GM12878 (cell line): ENCODE measurements around the gene GOLGA2. TPM values are rescaled to one million over a fixed set of nuclear protein-coding genes. Genes with fewer than 3 reads are reported as not detected.

Experiments used
- CEBPB ChIP-seq, 2 experiments: fragments of 150-350 bp in 1 of 2; IDR thresholded peaks; 2 replicates each; pipeline ENCODE4 v1.6.1; 2012 to 2014; ENCODE audit warnings: low read depth in 2 of 2, low read length in 2 of 2, borderline replicate concordance in 1 of 2, inconsistent platforms in 1 of 2
- KAT2A ChIP-seq: conservative IDR thresholded peaks from 2 replicates; pipeline ENCODE4 v1.6.1; 2011; ENCODE audit warnings: low read depth, low read length; ENCODE audit not compliant: control insufficient read depth
- KDM1A ChIP-seq: fragments of 200-600 bp; sonication (generic); IDR thresholded peaks from 2 replicates; pipeline ENCODE4 v1.6.1; 2016; ENCODE audit warnings: borderline replicate concordance
- MTA2 ChIP-seq: fragments of 450-650 bp; IDR thresholded peaks from 2 replicates; pipeline ENCODE4 v1.6.1; 2016; ENCODE audit warnings: low read depth, mild to moderate bottlenecking, moderate library complexity
- MTA3 ChIP-seq: IDR thresholded peaks from 2 replicates; pipeline ENCODE4 v1.6.1; 2012; ENCODE audit warnings: low read length, inconsistent platforms, borderline replicate concordance
- MXI1 ChIP-seq: fragments of 150-350 bp; IDR thresholded peaks from 2 replicates; pipeline ENCODE4 v1.6.1; 2011; ENCODE audit warnings: low read depth, mild to moderate bottlenecking, inconsistent platforms, low read length, improper control_type of control experiment
- MYB ChIP-seq: fragments of 150-350 bp; IDR thresholded peaks from 2 replicates; pipeline ENCODE4 v1.6.1; 2014; ENCODE audit warnings: mild to moderate bottlenecking, low read depth, low read length, borderline replicate concordance
- NFYB ChIP-seq: IDR thresholded peaks from 2 replicates; pipeline ENCODE4 v1.6.1; 2011; ENCODE audit warnings: low read depth, mild to moderate bottlenecking, low read length, improper control_type of control experiment, moderate library complexity; ENCODE audit not compliant: insufficient read depth
- NRF1 ChIP-seq: conservative IDR thresholded peaks from 2 replicates; pipeline ENCODE4 v1.6.1; 2011; ENCODE audit warnings: mild to moderate bottlenecking, low read depth, low read length, improper control_type of control experiment
- PML ChIP-seq: IDR thresholded peaks from 2 replicates; pipeline ENCODE4 v1.6.1; 2012; ENCODE audit warnings: low read length, inconsistent platforms
- POLR2AphosphoS2 ChIP-seq: IDR thresholded peaks from 2 replicates; pipeline ENCODE4 v1.6.1; 2011; ENCODE audit warnings: low read depth, mild to moderate bottlenecking, low read length, improper control_type of control experiment, moderate library complexity
- POLR2AphosphoS5 ChIP-seq: IDR thresholded peaks from 2 replicates; pipeline ENCODE4 v1.6.1; 2011; ENCODE audit warnings: mild to moderate bottlenecking, low read length, inconsistent platforms
- RAD21 ChIP-seq: IDR thresholded peaks from 2 replicates; pipeline ENCODE4 v1.6.1; 2011; ENCODE audit warnings: mild to moderate bottlenecking, low read depth, low read length, moderate library complexity; ENCODE audit not compliant: insufficient read depth
- SMAD1 ChIP-seq: fragments of 450-650 bp; IDR thresholded peaks from 2 replicates; pipeline ENCODE4 v1.6.1; 2018; ENCODE audit warnings: mild to moderate bottlenecking, low read depth; ENCODE audit not compliant: partially characterized antibody
- SMC3 ChIP-seq: IDR thresholded peaks from 2 replicates; pipeline ENCODE4 v1.6.1; 2011; ENCODE audit warnings: low read length, improper control_type of control experiment, borderline replicate concordance
- SREBF2 ChIP-seq: IDR thresholded peaks from 2 replicates; pipeline ENCODE4 v1.6.1; 2012; ENCODE audit warnings: mild to moderate bottlenecking, low read length
- STAT1 ChIP-seq: fragments of 450-650 bp; conservative IDR thresholded peaks from 2 replicates; pipeline ENCODE4 v1.6.1; 2014; ENCODE audit warnings: antibody characterized with exemption, mild to moderate bottlenecking
- SUPT20H ChIP-seq: IDR thresholded peaks from 2 replicates; pipeline ENCODE4 v1.6.1; 2011; ENCODE audit warnings: low read depth, mild to moderate bottlenecking, low read length, moderate library complexity, borderline replicate concordance; ENCODE audit not compliant: control insufficient read depth
- USF1 ChIP-seq: IDR thresholded peaks from 2 replicates; pipeline ENCODE4 v1.6.1; 2011; ENCODE audit warnings: borderline replicate concordance, low read depth, mild to moderate bottlenecking, moderate library complexity, mixed read lengths, low read length; ENCODE audit not compliant: insufficient read depth; ENCODE audit errors: extremely low read length
- polyA plus RNA-seq, 11 experiments: library from polyadenylated mRNA; depleted of rRNA in 4 of 11; unstranded in 6 of 11; stranded (reverse) in 5 of 11; fragments of >200 nt; fragmentation: Nextera tagmentation in 4 of 11; fragmentation: Illumina TruSeq in 1 of 11; extraction: Ambion mirVana in 4 of 11; extraction: Trizol in 1 of 11; gene quantifications; 1 replicate in 1 of 11; 2 replicates in 10 of 11; pipeline versions ENCODE4 v1.2.1 to v1.2.3, GENCODE V29; 2011 to 2016; ENCODE audit warnings: inconsistent platforms in 2 of 11, missing spikeins in 2 of 11, low read depth in 1 of 11
- total RNA-seq, 4 experiments: library from RNA; depleted of rRNA in 3 of 4; stranded (reverse); fragments of >200 nt in 3 of 4; fragmentation: Illumina TruSeq in 1 of 4; extraction: Trizol in 1 of 4; gene quantifications; 2 replicates each; pipeline versions ENCODE4 v1.2.1 to v1.2.3, GENCODE V29; 2013 to 2021
- TF ChIP-seq, protein P1 (sequence below): fragments of 450-650 bp; formaldehyde crosslinking; IDR thresholded peaks from 2 replicates; pipeline ENCODE4 v1.5.0; 2022; ENCODE audit warnings: mild to moderate bottlenecking, missing genetic modification characterization
- TF ChIP-seq, protein P2 (sequence below): fragments of 450-650 bp; conservative IDR thresholded peaks from 2 replicates; pipeline ENCODE4 v1.6.1; 2017; ENCODE audit warnings: mild to moderate bottlenecking, moderate library complexity
- TF ChIP-seq, protein P3 (sequence below): IDR thresholded peaks from 2 replicates; pipeline ENCODE4 v1.6.1; 2012; ENCODE audit warnings: low read depth, low read length, improper control_type of control experiment

GOLGA2 gene
- total and polyA plus RNA-seq, 10 of the 15 experiments (the other 5 are each of a cell fraction or from before 2014, with no cell fraction given): 5.9 to 32.6 (median 19.7) TPM

- peak; percentile 54; the same call in 1 of the 2 replicates for TF ChIP-seq SREBF2
- TF ChIP-seq KAT2A: no peak
- TF ChIP-seq, protein P1, sequence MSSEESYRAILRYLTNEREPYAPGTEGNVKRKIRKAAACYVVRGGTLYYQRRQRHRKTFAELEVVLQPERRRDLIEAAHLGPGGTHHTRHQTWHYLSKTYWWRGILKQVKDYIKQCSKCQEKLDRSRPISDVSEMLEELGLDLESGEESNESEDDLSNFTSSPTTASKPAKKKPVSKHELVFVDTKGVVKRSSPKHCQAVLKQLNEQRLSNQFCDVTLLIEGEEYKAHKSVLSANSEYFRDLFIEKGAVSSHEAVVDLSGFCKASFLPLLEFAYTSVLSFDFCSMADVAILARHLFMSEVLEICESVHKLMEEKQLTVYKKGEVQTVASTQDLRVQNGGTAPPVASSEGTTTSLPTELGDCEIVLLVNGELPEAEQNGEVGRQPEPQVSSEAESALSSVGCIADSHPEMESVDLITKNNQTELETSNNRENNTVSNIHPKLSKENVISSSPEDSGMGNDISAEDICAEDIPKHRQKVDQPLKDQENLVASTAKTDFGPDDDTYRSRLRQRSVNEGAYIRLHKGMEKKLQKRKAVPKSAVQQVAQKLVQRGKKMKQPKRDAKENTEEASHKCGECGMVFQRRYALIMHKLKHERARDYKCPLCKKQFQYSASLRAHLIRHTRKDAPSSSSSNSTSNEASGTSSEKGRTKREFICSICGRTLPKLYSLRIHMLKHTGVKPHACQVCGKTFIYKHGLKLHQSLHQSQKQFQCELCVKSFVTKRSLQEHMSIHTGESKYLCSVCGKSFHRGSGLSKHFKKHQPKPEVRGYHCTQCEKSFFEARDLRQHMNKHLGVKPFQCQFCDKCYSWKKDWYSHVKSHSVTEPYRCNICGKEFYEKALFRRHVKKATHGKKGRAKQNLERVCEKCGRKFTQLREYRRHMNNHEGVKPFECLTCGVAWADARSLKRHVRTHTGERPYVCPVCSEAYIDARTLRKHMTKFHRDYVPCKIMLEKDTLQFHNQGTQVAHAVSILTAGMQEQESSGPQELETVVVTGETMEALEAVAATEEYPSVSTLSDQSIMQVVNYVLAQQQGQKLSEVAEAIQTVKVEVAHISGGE (CRISPR knock-in tag): peak; percentile 96
- no peak for TF ChIP-seq SMAD1
- no peak for TF ChIP-seq CEBPB (IDR thresholded peaks at IDR 0.05; ENCODE audit: borderline replicate concordance in 1 of 2, low read depth in 2 of 2, low read length in 2 of 2)
- no peak for TF ChIP-seq SUPT20H
- no peak for TF ChIP-seq KDM1A
- no peak for TF ChIP-seq RAD21
- TF ChIP-seq STAT1: peak; percentile 98
- peak; percentile 58; the same call in 1 of the 2 replicates for TF ChIP-seq POLR2AphosphoS2
- TF ChIP-seq, protein P2, sequence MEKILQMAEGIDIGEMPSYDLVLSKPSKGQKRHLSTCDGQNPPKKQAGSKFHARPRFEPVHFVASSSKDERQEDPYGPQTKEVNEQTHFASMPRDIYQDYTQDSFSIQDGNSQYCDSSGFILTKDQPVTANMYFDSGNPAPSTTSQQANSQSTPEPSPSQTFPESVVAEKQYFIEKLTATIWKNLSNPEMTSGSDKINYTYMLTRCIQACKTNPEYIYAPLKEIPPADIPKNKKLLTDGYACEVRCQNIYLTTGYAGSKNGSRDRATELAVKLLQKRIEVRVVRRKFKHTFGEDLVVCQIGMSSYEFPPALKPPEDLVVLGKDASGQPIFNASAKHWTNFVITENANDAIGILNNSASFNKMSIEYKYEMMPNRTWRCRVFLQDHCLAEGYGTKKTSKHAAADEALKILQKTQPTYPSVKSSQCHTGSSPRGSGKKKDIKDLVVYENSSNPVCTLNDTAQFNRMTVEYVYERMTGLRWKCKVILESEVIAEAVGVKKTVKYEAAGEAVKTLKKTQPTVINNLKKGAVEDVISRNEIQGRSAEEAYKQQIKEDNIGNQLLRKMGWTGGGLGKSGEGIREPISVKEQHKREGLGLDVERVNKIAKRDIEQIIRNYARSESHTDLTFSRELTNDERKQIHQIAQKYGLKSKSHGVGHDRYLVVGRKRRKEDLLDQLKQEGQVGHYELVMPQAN: peak; percentile 93
- TF ChIP-seq, protein P3, sequence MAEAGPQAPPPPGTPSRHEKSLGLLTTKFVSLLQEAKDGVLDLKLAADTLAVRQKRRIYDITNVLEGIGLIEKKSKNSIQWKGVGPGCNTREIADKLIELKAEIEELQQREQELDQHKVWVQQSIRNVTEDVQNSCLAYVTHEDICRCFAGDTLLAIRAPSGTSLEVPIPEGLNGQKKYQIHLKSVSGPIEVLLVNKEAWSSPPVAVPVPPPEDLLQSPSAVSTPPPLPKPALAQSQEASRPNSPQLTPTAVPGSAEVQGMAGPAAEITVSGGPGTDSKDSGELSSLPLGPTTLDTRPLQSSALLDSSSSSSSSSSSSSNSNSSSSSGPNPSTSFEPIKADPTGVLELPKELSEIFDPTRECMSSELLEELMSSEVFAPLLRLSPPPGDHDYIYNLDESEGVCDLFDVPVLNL: no peak
- no peak for TF ChIP-seq USF1
- no peak for TF ChIP-seq NFYB
- TF ChIP-seq MTA2: no peak; the same call in 1 of the 2 replicates
- peak; percentile 9; the same call in 1 of the 2 replicates for TF ChIP-seq PML
- no peak for TF ChIP-seq SMC3
- TF ChIP-seq MYB: no peak
- TF ChIP-seq POLR2AphosphoS5: peak; percentile 81; the same call in 1 of the 2 replicates
- TF ChIP-seq NRF1: no peak
- TF ChIP-seq MXI1: peak; percentile 100
- TF ChIP-seq MTA3: no peak; the same call in 1 of the 2 replicates
Observed at GRCh38 chr9:128322404-128323211, 46.8 kb upstream of the GOLGA2 start, which contains the start of the genes COQ4 and TRUB2 (continued).
